CD4-positive, alpha-beta T cell (primary cell): ENCODE results near the gene SPIB. TPM values are rescaled to one million over a fixed set of nuclear protein-coding genes. Genes with fewer than 3 reads are reported as not detected.

Experiments used
- ATAC-seq: fragments of 200-7000 bp; cut with Tn5 transposase; one replicate; pipeline ENCODE4 v1.10.0; 2022; ENCODE audit warnings: mild to moderate bottlenecking; ENCODE audit not compliant: poor library complexity
- CTCF ChIA-PET: fragments of 350-600 bp; sonication (Branson Sonifier 250); formaldehyde crosslinking; loops from one replicate; lab custom pipeline; 2021; ENCODE audit warnings: antibody characterized with exemption, inconsistent platforms; lab: Charles Lee
- POLR2A ChIA-PET: fragments of 350-600 bp; sonication (Branson Sonifier 250); formaldehyde crosslinking; loops from one replicate; lab custom pipeline; 2021; ENCODE audit warnings: antibody characterized with exemption, inconsistent platforms; lab: Charles Lee
- DNase-seq, 14 experiments: peaks; one replicate each; pipeline ENCODE4 v3.0.0-alpha.2; 2013 to 2020; ENCODE audit warnings: mixed read lengths in 2 of 14
- H3K27ac ChIP-seq, 2 donors: one replicate each; pipeline versions ENCODE4 v1.5.1 to v1.7.0; 2013; ENCODE audit warnings: low read length in 2 of 2, low read depth in 1 of 2, mild to moderate bottlenecking in 1 of 2
- H3K27me3 ChIP-seq, 2 experiments: 1 replicate in 1 of 2; 2 replicates in 1 of 2; pipeline versions ENCODE4 v1.6.1 to v1.7.0; 2013; ENCODE audit warnings: low read length in 2 of 2, control low read depth in 1 of 2, mild to moderate bottlenecking in 1 of 2, moderate library complexity in 1 of 2; ENCODE audit not compliant: insufficient read depth in 2 of 2, control insufficient read depth in 1 of 2
- H3K36me3 ChIP-seq: one replicate; pipeline ENCODE4 v1.6.1; 2013; ENCODE audit warnings: low read length, control low read depth; ENCODE audit not compliant: insufficient read depth
- H3K4me1 ChIP-seq: one replicate; pipeline ENCODE4 v1.6.1; 2013; ENCODE audit warnings: low read length, control low read depth; ENCODE audit not compliant: insufficient read depth
- H3K4me3 ChIP-seq: one replicate; pipeline ENCODE4 v1.5.1; 2013; ENCODE audit warnings: mild to moderate bottlenecking, low read length, moderate library complexity
- H3K9me3 ChIP-seq, 2 experiments: 1 replicate in 1 of 2; 2 replicates in 1 of 2; pipeline versions ENCODE4 v1.6.1 to v1.7.0; 2013; ENCODE audit warnings: low read length in 2 of 2, mild to moderate bottlenecking in 2 of 2, control low read depth in 1 of 2, moderate library complexity in 1 of 2; ENCODE audit not compliant: control insufficient read depth in 1 of 2, insufficient read depth in 1 of 2
- H3K27ac Mint-ChIP-seq: one replicate; pipeline ENCODE4 v1.8.0; 2020; ENCODE audit warnings: mixed read lengths
- H3K27me3 Mint-ChIP-seq: one replicate; pipeline ENCODE4 v1.8.0; 2021; ENCODE audit warnings: mixed read lengths
- H3K36me3 Mint-ChIP-seq: one replicate; pipeline ENCODE4 v1.8.0; 2021; ENCODE audit warnings: low read depth, mixed read lengths
- H3K4me1 Mint-ChIP-seq: one replicate; pipeline ENCODE4 v1.8.0; 2021; ENCODE audit warnings: low read depth, mixed read lengths
- H3K4me3 Mint-ChIP-seq: one replicate; pipeline ENCODE4 v1.8.0; 2020; ENCODE audit warnings: mild to moderate bottlenecking, mixed read lengths
- H3K9me3 Mint-ChIP-seq: one replicate; pipeline ENCODE4 v1.8.0; 2020; ENCODE audit warnings: mixed read lengths
- CTCF ChIP-seq: fragments of 200-600 bp; IDR thresholded peaks from one replicate; pipeline ENCODE4 v1.8.0; 2022; ENCODE audit warnings: antibody characterized with exemption, mild to moderate bottlenecking
- intact Hi-C, 2 experiments: fragments of 100-400 bp; cut with DNase I in 1 of 2; cut with micrococcal nuclease in 1 of 2; formaldehyde crosslinking; loops; one replicate each; pipeline versions ENCODE4 v1.15.1 to v1.9.0; 2023 to 2025; cut with DNase I, micrococcal nuclease
- total RNA-seq, 174 experiments: library from RNA in 2 of 174; stranded (reverse) in 2 of 174; gene quantifications; one replicate each; pipeline ENCODE4 v1.2.3 and lab custom pipeline; 2021 to 2026

The SPIB gene
- total RNA-seq, 2 experiments from 2014 or later, result 0.42 to 0.52 TPM

DNA sequence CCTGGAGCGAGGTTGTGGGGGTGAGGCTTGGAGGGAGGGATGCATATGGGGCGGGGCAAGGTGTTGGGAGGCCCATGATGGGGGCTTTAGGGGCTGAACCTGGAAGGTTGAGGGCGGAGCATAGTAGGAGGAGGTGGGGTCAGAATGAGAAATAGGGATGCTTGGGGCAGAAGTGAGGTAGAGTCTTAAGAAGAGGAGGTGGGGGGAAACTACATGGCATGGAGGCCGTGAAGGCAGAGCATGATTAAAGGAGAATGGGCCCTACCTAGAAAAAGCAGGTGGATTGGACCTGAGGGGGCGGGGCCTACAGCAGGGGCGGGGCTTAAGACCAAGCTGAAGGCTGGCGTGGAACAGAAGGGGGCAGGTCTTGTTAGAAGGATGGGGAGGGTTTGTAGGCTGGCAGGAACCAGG is 41.7 kb upstream of the SPIB start:
- no peak for TF ChIP-seq CTCF
- ChIA-PET POLR2A (no interaction called here), CTCF (no interaction called here)
- Mint-ChIP-seq H3K4me1 (peaks cover 21% of the 10 kb centered on the region), H3K36me3 (peaks cover 58% of the 10 kb centered on the region), H3K9me3 (no peaks in the 10 kb centered on the region), H3K4me3 (peak overlapping the region; percentile 98), H3K27ac (peak overlapping the region; percentile 99), H3K27me3 (no peaks in the 10 kb centered on the region)
- Histone ChIP-seq H3K27ac (peak overlapping the region; percentile 34 to 99), H3K4me3 (peak overlapping the region; percentile 16), H3K36me3 (peaks cover 48% of the 10 kb centered on the region), H3K4me1 (peaks cover 21% of the 10 kb centered on the region), H3K27me3 (no peaks in the 10 kb centered on the region), H3K9me3 (no peaks in the 10 kb centered on the region)
- intact Hi-C loops, result no loop called here
- peak in 13 of 14 experiments; percentile 39 to 80 (median 57) for DNase-seq
- ATAC-seq, result peak; percentile 28

- Mint-ChIP-seq H3K9me3 (no peaks in the 10 kb centered on the region), H3K36me3 (peaks cover 59% of the 10 kb centered on the region), H3K4me1 (peaks cover 21% of the 10 kb centered on the region), H3K27ac (peak overlapping the region; percentile 99), H3K27me3 (no peaks in the 10 kb centered on the region), H3K4me3 (peak overlapping the region; percentile 98)
- Histone ChIP-seq H3K4me3 (no peak overlapping the region), H3K27me3 (no peaks in the 10 kb centered on the region), H3K4me1 (peaks cover 21% of the 10 kb centered on the region), H3K9me3 (no peaks in the 10 kb centered on the region), H3K27ac (peak overlapping the region in 1 of 2 donors; percentile 34), H3K36me3 (peaks cover 52% of the 10 kb centered on the region)
- intact Hi-C loops, result no loop called here
- ATAC-seq, result no peak
- no peak for DNase-seq
- CTCF ChIA-PET, result no interaction called here
- POLR2A ChIA-PET, result no interaction called here
- TF ChIP-seq CTCF, result no peak
Measured at GRCh38 chr19:50377517-50377916, 41.2 kb upstream of the SPIB start.

DNA sequence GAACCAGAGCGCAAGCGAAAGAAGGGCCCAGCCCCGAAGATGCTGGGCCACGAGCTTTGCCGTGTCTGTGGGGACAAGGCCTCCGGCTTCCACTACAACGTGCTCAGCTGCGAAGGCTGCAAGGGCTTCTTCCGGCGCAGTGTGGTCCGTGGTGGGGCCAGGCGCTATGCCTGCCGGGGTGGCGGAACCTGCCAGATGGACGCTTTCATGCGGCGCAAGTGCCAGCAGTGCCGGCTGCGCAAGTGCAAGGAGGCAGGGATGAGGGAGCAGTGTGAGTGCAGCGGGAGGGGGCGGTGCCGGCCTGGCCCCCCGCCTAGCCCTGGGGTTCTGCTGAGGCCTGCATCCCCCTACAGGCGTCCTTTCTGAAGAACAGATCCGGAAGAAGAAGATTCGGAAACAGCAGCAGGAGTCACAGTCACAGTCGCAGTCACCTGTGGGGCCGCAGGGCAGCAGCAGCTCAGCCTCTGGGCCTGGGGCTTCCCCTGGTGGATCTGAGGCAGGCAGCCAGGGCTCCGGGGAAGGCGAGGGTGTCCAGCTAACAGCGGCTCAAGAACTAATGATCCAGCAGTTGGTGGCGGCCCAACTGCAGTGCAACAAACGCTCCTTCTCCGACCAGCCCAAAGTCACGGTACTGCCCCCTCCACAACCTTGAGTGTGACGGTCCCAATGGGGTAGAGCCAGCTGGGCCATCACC is 40.4 kb upstream of the SPIB start:
- H3K27ac ChIP-seq, result no peak overlapping the region
- H3K4me1 ChIP-seq, result peaks cover 25% of the 10 kb centered on the region
- DNase-seq (peak in 1 of 14 experiments; percentile 40), ATAC-seq (no peak)
- Mint-ChIP-seq H3K4me3 (peak overlapping the region; percentile 98), H3K27ac (peak overlapping the region; percentile 99), H3K9me3 (no peaks in the 10 kb centered on the region), H3K36me3 (peaks cover 66% of the 10 kb centered on the region), H3K4me1 (peaks cover 24% of the 10 kb centered on the region), H3K27me3 (no peaks in the 10 kb centered on the region)
- H3K36me3 ChIP-seq, result peaks cover 58% of the 10 kb centered on the region
- H3K27me3 ChIP-seq, result no peaks in the 10 kb centered on the region
- no peak overlapping the region for H3K4me3 ChIP-seq
- ChIA-PET CTCF (no interaction called here), POLR2A (interaction anchor here (0.5 kb wide), 1 partner anchor 99 kb away, joined by 3 read pairs; no protein-coding TSS in a partner anchor)
- no peaks in the 10 kb centered on the region for H3K9me3 ChIP-seq
- intact Hi-C loops, result no loop called here
- no peak for TF ChIP-seq CTCF
